SIG-M5 (cell line): ENCODE data around the gene NNMT.

ENCODE experiments used
- DNase-seq: peaks from one replicate; lab custom pipeline; 2025; lab: John Stamatoyannopoulos, UW

The NNMT gene

GRCh38 chr11:114263513-114264170 lies 32.6 kb upstream of the NNMT start:
- DNase-seq, result no peak

GRCh38 chr11:114264381-114264780 lies 31.8 kb upstream of the NNMT start:
- no peak for DNase-seq

- no peak for DNase-seq
These were observed 30.9 kb upstream of the NNMT start for GRCh38 chr11:114265122-114265878.

GRCh38 chr11:114269498-114269897 lies 26.7 kb upstream of the NNMT start:
- no peak for DNase-seq

GRCh38 chr11:114270531-114271270 lies 25.5 kb upstream of the NNMT start:
- no peak for DNase-seq

- no peak for DNase-seq
These were observed 24.9 kb upstream of the NNMT start for GRCh38 chr11:114271316-114271715.

GRCh38 chr11:114272311-114272710 lies 23.9 kb upstream of the NNMT start:
- no peak for DNase-seq

GRCh38 chr11:114273071-114273470 lies 23.1 kb upstream of the NNMT start:
- DNase-seq, result no peak

- DNase-seq, result no peak
These were observed 22.1 kb upstream of the NNMT start for GRCh38 chr11:114273890-114274635.

GRCh38 chr11:114274637-114275036 lies 21.6 kb upstream of the NNMT start:
- DNase-seq, result no peak

GRCh38 chr11:114275280-114275679 lies 20.9 kb upstream of the NNMT start:
- DNase-seq, result no peak

- no peak for DNase-seq
These were observed 20.1 kb upstream of the NNMT start for GRCh38 chr11:114276077-114276476.

- DNase-seq, result no peak
These were observed 18.4 kb upstream of the NNMT start for GRCh38 chr11:114277637-114278341.

- DNase-seq, result no peak
These were observed 17.7 kb upstream of the NNMT start for GRCh38 chr11:114278342-114279065.

- DNase-seq, result no peak
These were observed 16.2 kb upstream of the NNMT start for GRCh38 chr11:114279792-114280546.

- no peak for DNase-seq
These were observed 15.5 kb upstream of the NNMT start for GRCh38 chr11:114280696-114281095.

- DNase-seq, result no peak
These were observed 14.7 kb upstream of the NNMT start for GRCh38 chr11:114281388-114281956.

GRCh38 chr11:114282488-114282887 lies 13.7 kb upstream of the NNMT start:
- no peak for DNase-seq

GRCh38 chr11:114283422-114283821 lies 12.8 kb upstream of the NNMT start:
- DNase-seq, result no peak

GRCh38 chr11:114284021-114284420 lies 12.2 kb upstream of the NNMT start:
- DNase-seq, result no peak
